HPDE6-E6E7 (cell line): ENCODE results near the gene SEMA3A.
"Not testable (repeated sequence)": the region's sequence is repeated elsewhere in the genome, so short reads cannot be mapped to it uniquely, and the experiment has no call there.

ENCODE experiments used
- DNase-seq: peaks from one replicate; pipeline ENCODE4 v3.0.0; 2011; ENCODE audit warnings: missing footprints; ENCODE audit errors: extremely low spot score

Gene SEMA3A

GRCh38 chr7:84154991-84155781 is 39.4 kb downstream of the SEMA3A start:
- DNase-seq, result no peak

DNA sequence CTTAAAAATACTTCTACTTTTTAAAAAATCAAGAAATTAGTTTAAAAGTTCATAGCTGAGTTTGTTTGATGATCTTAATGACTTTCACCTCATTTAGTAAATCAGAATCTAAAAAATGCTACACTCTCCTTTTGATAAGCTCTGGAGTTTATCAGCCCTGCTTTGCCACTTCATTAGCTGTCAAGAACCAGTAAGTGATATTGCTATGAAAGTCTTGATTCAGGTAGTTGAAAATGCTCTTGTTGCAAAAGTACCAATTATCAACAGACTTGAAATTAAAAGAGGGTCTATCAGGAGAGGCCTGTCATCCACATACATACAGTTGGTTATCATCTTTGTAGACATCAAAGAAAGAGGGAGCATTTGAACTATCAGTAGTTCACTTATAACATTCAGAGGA is 41.6 kb downstream of the SEMA3A start:
- DNase-seq, result no peak

DNA sequence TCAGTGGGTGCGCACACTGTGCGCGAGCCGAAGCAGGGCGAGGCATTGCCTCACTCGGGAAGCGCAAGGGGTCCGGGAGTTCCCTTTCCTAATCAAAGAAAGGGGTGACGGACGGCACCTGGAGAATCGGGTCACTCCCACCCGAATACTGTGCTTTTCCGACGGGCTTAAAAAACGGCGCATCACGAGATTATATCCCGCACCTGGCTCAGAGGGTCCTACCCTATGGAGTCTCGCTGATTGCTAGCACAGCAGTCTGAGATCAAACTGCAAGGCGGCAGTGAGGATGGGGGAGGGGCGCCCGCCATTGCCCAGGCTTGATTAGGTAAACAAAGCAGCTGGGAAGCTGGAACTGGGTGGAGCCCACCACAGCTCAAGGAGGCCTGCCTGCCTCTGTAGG is 44.2 kb downstream of the SEMA3A start:
- DNase-seq, result not testable (repeated sequence)

- no peak for DNase-seq
Measured at GRCh38 chr7:84149573-84149972, 45.0 kb downstream of the SEMA3A start.

GRCh38 chr7:84145892-84146291 is 48.7 kb downstream of the SEMA3A start:
- no peak for DNase-seq

DNA sequence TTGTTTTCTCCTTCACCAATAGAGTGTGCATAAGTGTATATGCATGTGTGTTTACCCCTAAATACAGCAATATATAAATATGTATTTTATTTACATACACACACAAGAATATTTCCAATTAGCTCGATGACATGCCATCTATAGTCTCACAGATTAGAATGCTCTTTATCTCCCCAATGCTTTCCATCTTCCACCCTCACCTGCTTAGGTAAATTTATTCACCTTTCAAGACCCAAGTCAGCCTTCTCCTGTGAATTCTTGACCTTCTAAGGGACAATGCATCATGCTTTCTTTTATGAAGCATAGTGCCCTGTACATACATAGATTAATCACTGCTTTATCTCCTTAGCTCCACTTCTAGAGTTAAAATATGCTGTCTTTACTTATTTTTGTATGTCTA is 49.7 kb downstream of the SEMA3A start:
- DNase-seq, result no peak

- DNase-seq, result no peak
Measured at GRCh38 chr7:84144480-84144879, 50.1 kb downstream of the SEMA3A start.

DNA sequence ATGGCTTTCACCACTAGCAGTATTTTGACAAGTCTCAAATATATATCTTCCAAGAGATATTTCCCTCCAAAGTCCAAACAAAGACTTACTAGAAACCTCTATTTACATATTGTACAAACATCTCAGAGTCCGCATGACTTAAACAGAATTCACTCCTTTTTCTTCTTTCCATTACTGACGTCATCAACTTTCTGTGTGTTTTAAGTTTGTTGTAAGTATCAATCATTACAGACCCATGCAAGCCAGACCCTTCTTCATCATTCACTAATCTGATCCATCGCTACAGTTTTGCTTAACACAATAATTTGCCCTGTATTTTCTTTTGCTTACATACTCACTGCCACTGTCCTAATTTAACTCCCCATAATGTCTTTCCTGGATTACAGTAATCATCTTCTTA is 51.9 kb downstream of the SEMA3A start:
- DNase-seq, result no peak

- DNase-seq, result no peak
Measured at GRCh38 chr7:84139986-84140729, 54.4 kb downstream of the SEMA3A start.

DNA sequence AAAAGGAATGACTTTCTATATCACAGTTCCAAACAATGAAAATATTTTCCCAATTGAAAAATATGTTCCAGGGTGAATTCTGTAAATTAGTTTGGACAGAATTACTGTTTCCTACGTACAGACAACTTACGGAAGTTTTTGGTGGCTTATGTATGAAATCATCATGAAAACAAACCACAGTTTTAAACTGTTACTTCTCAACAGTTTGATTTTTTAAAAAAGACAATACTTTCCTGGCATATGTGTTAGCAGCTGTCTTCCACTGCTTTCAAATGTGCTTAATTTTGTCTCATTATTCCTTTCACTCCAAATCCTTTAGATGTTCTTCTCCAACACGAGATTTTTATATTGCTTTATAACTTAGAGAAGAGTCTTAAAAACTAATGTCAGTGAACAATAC is 56.2 kb downstream of the SEMA3A start:
- DNase-seq, result no peak

- no peak for DNase-seq
Measured at GRCh38 chr7:84137812-84138211, 56.8 kb downstream of the SEMA3A start.

DNA sequence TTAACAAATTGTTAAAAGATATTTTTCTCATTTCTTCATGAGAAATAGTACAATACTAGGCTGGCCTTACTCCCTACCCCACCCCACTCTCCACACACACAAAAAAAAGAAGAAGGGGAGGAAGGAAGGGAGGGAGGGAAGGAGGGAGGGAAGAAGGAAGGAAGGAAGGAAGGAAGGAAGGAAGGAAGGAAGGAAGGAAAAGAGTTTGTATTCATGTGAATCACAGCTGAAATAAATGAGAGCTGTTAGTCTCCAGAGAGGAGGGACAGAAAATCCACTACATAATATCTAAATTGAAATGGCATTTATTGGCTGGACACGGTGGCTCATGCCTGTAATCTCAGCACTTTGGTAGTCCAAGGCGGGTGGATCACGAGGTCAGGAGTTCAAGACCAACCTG is 57.8 kb downstream of the SEMA3A start:
- DNase-seq, result no peak

- no peak for DNase-seq
Measured at GRCh38 chr7:84136336-84136735, 58.3 kb downstream of the SEMA3A start.

DNA sequence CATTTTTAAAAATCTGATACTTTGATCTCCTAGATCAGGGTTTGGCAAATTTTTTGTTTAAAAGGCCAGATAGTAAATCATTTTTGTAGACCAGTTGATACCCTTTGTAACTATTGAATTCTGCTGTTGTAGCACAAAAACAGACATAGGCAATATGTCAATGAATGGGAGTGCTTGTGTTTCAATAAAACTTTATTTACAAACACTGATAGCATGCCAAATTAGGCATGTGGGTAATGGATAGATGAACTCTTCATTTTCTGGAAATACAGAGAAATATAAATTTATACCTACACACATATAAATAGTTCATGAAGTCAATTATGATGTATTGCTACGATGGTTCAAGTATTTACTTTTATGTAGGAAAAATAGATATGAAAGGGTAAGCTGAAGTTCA is 60.4 kb downstream of the SEMA3A start:
- no peak for DNase-seq

DNA sequence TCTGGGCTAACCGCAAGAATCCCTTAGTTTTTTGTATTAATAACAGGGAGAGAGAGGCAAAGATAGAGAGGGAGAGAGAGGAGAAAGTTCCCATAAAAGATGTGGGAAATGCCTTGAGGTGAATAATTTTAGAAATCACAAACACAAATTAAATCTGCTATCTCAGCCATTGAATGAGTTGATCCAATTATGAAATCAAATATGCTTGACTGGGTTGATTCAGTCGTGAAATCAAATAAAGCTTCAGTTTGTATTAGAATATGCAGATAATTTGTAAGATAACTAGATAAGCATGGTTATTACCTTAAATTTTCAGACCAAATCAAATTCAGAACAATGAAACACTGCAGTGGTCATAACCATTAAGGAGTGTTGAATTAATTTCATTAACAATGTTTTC is 68.9 kb downstream of the SEMA3A start:
- no peak for DNase-seq

DNA sequence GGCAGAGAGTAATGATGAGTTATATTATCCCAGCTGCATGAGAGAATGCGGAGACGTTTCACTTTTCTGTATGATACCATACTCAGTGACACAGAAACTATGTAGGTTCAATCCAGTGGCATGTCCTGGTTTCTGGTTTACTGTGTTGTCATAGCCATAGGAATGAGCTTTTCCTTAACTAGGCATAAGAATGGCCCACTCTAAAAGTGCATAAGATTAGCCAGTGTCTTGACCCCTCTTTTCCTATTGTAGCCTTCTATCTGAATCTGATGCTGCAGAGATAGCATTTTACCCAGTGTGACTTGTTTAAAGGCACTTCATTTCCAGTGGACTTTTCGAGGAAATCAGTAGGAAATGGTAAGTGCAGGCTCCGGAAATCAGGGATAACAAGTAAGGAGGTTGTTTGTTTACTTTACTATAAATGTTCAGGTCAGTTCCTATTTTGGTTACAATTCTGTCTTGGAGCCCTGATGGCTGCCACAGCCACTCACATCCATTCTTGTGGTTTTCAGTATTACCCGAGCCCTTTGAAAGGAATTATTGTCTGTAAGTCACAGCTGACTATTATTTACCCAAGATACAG is 70.5 kb downstream of the SEMA3A start:
- no peak for DNase-seq

GRCh38 chr7:84122582-84123360 is 71.8 kb downstream of the SEMA3A start:
- no peak for DNase-seq

- DNase-seq, result no peak
Measured at GRCh38 chr7:84117304-84117703, 77.3 kb downstream of the SEMA3A start.

DNA sequence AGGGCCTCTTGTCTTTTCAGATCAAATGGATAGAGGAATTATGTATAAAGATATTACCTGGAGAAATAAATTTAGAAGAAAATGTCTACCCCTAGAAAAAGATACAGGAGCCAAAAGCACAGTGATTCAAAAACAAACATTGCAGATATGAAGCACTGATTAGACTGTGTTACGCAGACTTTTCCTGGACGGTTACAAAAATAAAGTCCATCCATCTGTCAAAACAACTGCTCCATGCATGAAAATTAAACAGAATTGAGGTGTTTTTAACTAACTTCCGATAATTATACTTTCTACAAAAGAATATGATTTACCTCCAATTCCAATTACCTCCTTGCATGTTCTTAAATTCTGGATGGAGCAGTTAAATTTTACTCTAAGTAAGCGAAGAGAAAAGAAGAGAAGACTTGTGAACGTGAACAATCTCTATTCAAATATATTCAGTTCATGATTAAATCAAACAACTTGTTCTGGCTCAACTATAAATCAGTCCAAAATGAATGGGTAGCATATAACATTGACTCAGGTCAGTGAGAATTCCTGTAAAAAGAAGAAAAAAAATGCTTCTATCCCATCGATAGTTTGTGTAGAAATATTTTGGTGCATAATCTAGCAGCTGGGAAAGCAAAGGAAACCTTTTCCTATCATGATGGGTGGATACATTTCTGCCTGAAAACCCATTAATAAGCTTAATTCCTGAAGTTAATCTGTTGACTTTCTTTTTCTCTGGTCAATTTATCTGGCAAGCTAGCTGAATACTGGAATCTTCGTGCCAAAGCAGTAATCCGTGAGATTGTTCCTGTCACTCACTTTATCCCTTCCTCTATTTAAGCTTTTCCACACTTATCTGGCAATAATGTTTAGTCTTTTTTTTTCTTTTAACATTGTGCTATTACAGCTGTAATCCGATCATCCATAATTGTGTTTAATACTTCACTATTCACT is 80.4 kb downstream of the SEMA3A start:
- DNase-seq, result no peak

DNA sequence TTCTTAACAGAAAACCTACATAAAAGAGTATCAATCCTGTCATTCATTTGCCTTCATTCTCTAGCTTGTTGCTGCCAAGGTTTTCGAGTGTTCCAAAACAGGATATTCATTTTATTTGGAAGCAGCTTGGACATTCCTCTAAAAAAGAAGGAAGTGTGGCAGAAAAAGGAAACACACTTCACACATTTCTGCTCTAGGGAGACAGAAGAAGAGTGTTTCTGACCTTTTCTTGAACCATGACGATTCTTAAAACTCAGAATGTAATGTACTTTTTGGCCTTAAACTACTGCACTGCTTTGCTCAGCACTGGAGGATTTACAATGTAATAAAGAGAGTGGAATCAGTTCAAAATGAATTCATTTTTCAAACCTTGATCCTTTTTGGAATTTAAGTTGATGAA is 81.3 kb downstream of the SEMA3A start:
- no peak for DNase-seq

- DNase-seq, result no peak
Measured at GRCh38 chr7:84112771-84113170, 81.8 kb downstream of the SEMA3A start.
